OCI-LY1 (cell line): ENCODE measurements around the gene NEB.

Source experiments
- H2AFZ ChIP-seq: fragments of 200-600 bp; sonication (generic), shearing (Covaris generic); 2 replicates; pipeline ENCODE4 v1.6.0; 2014; ENCODE audit warnings: antibody characterized with exemption, mild to moderate bottlenecking, low read length
- H3F3A ChIP-seq: fragments of 200-600 bp; sonication (generic), shearing (Covaris generic); 2 replicates; pipeline ENCODE4 v1.6.0; 2014; ENCODE audit warnings: mild to moderate bottlenecking, antibody characterized with exemption, low read length, moderate library complexity; ENCODE audit not compliant: insufficient read depth
- H3K27ac ChIP-seq: fragments of 200-600 bp; sonication (generic); 2 replicates; pipeline ENCODE4 v1.5.1; 2014; ENCODE audit warnings: low read length, mixed run types, mild to moderate bottlenecking, low read depth; ENCODE audit not compliant: poor library complexity, severe bottlenecking
- H3K27me3 ChIP-seq: fragments of 200-600 bp; sonication (generic); 2 replicates; pipeline ENCODE4 v1.6.0; 2014; ENCODE audit warnings: antibody characterized with exemption, mild to moderate bottlenecking, low read length, moderate library complexity; ENCODE audit not compliant: insufficient read depth
- H3K36me3 ChIP-seq: fragments of 200-600 bp; sonication (generic); 2 replicates; pipeline ENCODE4 v1.6.1; 2014; ENCODE audit warnings: mild to moderate bottlenecking, antibody characterized with exemption, low read length, moderate library complexity, mixed read lengths; ENCODE audit not compliant: insufficient read depth
- H3K4me1 ChIP-seq: fragments of 200-600 bp; sonication (generic); 2 replicates; pipeline ENCODE4 v1.5.1; 2014; ENCODE audit warnings: mild to moderate bottlenecking, low read length, moderate library complexity; ENCODE audit not compliant: insufficient read depth, severe bottlenecking
- H3K4me2 ChIP-seq: fragments of 200-600 bp; sonication (generic), shearing (Covaris generic); 2 replicates; pipeline ENCODE4 v1.6.1; 2014; ENCODE audit warnings: low read length
- H3K4me3 ChIP-seq: fragments of 200-600 bp; sonication (generic); 2 replicates; pipeline ENCODE4 v1.5.1; 2014; ENCODE audit warnings: low read length, low read depth, mild to moderate bottlenecking, mixed read lengths; ENCODE audit not compliant: poor library complexity, severe bottlenecking
- H3K79me2 ChIP-seq: fragments of 200-600 bp; shearing (Covaris generic); 2 replicates; pipeline ENCODE4 v1.6.1; 2016; ENCODE audit warnings: mixed run types, low read length, mixed read lengths; ENCODE audit not compliant: insufficient read depth
- H3K9ac ChIP-seq: fragments of 200-600 bp; sonication (generic), shearing (Covaris generic); 2 replicates; pipeline ENCODE4 v1.6.1; 2014; ENCODE audit warnings: mild to moderate bottlenecking, low read length, mixed read lengths
- H3K9me2 ChIP-seq: fragments of 200-600 bp; sonication (generic), shearing (Covaris generic); 2 replicates; pipeline ENCODE4 v1.6.1; 2014; ENCODE audit warnings: low read depth, mild to moderate bottlenecking, low read length, mixed read lengths
- H3K9me3 ChIP-seq: fragments of 200-600 bp; shearing (Covaris generic); 2 replicates; pipeline ENCODE4 v1.6.1; 2014; ENCODE audit warnings: low read length, mixed read lengths
- H4K20me1 ChIP-seq: fragments of 200-600 bp; sonication (generic), shearing (Covaris generic); 2 replicates; pipeline ENCODE4 v1.6.0; 2016; ENCODE audit warnings: mild to moderate bottlenecking, low read length; ENCODE audit not compliant: insufficient read depth
- EZH2 ChIP-seq: fragments of 200-600 bp; sonication (generic), shearing (Covaris generic); IDR thresholded peaks from 2 replicates; pipeline ENCODE4 v1.8.0; 2017; ENCODE audit warnings: borderline replicate concordance, mixed run types, mild to moderate bottlenecking, antibody characterized with exemption, low read length, moderate library complexity, mixed read lengths
- TF ChIP-seq, protein P1 (sequence below): fragments of 200-600 bp; sonication (generic), shearing (Covaris generic); IDR thresholded peaks from 2 replicates; pipeline ENCODE4 v1.5.1; 2017; ENCODE audit warnings: mild to moderate bottlenecking, antibody characterized with exemption, low read length, moderate library complexity, mixed read lengths

The NEB gene

GRCh38 chr2:151774506-151774905, 40.2 kb upstream of the NEB start:
- H3K4me3 ChIP-seq = no peak overlapping the region
- H3K27me3 ChIP-seq = no peaks in the 10 kb centered on the region
- no peaks in the 10 kb centered on the region for H3K9me2 ChIP-seq
- peaks cover 17% of the 10 kb centered on the region for H3K36me3 ChIP-seq
- peaks cover 6% of the 10 kb centered on the region for H3F3A ChIP-seq
- H3K4me2 ChIP-seq = peak overlapping the region; percentile 23; the same call in 1 of the 2 replicates
- H3K9me3 ChIP-seq = no peaks in the 10 kb centered on the region
- peak overlapping the region; percentile 50 for H3K9ac ChIP-seq
- H3K27ac ChIP-seq = peak overlapping the region; percentile 67
- H3K4me1 ChIP-seq = peaks cover 39% of the 10 kb centered on the region
- TF ChIP-seq, protein P1, sequence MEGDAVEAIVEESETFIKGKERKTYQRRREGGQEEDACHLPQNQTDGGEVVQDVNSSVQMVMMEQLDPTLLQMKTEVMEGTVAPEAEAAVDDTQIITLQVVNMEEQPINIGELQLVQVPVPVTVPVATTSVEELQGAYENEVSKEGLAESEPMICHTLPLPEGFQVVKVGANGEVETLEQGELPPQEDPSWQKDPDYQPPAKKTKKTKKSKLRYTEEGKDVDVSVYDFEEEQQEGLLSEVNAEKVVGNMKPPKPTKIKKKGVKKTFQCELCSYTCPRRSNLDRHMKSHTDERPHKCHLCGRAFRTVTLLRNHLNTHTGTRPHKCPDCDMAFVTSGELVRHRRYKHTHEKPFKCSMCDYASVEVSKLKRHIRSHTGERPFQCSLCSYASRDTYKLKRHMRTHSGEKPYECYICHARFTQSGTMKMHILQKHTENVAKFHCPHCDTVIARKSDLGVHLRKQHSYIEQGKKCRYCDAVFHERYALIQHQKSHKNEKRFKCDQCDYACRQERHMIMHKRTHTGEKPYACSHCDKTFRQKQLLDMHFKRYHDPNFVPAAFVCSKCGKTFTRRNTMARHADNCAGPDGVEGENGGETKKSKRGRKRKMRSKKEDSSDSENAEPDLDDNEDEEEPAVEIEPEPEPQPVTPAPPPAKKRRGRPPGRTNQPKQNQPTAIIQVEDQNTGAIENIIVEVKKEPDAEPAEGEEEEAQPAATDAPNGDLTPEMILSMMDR = no peak
- TF ChIP-seq EZH2 = no peak
- no peak overlapping the region for H2AFZ ChIP-seq
- no peaks in the 10 kb centered on the region for H3K79me2 ChIP-seq
- no peaks in the 10 kb centered on the region for H4K20me1 ChIP-seq

DNA sequence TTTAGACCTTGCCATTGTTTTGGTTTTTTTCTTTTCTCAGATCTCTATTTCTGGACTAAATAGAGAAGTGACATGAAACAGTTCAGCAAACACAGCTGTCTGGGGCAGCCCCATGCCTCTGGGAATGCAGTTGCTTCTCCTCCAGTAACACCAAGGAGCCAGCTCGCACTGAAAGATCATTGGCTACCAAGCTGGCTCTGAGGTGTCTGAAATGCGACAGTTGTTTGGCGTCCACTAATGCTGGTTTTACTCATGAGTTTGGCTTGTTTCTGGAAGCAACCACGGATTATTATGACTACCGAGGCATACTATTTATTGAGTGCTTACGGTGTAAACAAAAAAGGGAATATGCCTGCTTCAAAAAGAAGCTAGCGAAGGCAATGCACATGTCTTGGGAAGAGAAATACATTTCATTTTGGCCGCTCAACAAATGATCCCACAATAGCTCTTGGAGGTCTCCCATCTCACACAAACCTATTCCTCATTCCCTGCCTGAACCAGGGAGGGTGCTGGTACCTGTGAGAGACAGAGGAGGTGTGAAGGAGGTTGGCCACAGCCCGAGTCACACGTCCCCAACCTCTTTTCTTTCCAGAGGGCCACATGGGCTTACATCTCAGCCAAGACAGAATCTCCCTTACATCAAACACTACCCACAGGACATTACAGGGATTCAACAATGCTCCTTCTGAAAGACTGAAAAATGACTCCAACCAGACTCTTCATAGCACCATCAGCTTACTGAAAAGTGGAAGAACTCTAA, 37.5 kb upstream of the NEB start:
- H3K79me2 ChIP-seq = no peaks in the 10 kb centered on the region
- H3K9me2 ChIP-seq = no peaks in the 10 kb centered on the region
- H4K20me1 ChIP-seq = no peaks in the 10 kb centered on the region
- H3K9me3 ChIP-seq = no peaks in the 10 kb centered on the region
- TF ChIP-seq EZH2 = no peak
- TF ChIP-seq, protein P1 = no peak
- H3K4me2 ChIP-seq = peak overlapping the region; percentile 59
- peaks cover 13% of the 10 kb centered on the region; the same call in 1 of the 2 replicates for H3K36me3 ChIP-seq
- no peak overlapping the region for H2AFZ ChIP-seq
- H3K4me3 ChIP-seq = peak overlapping the region; percentile 35
- H3K27ac ChIP-seq = peak overlapping the region; percentile 94
- H3K27me3 ChIP-seq = no peaks in the 10 kb centered on the region
- peak overlapping the region; percentile 43; the same call in 1 of the 2 replicates for H3K9ac ChIP-seq
- peaks cover 53% of the 10 kb centered on the region for H3K4me1 ChIP-seq
- peaks cover 6% of the 10 kb centered on the region for H3F3A ChIP-seq

- H3K4me1 ChIP-seq = peaks cover 61% of the 10 kb centered on the region
- no peaks in the 10 kb centered on the region for H3K79me2 ChIP-seq
- H3K4me2 ChIP-seq = peak overlapping the region; percentile 59; the same call in 1 of the 2 replicates
- no peaks in the 10 kb centered on the region for H3K9me2 ChIP-seq
- H3K4me3 ChIP-seq = peak overlapping the region; percentile 35
- H4K20me1 ChIP-seq = no peaks in the 10 kb centered on the region
- no peaks in the 10 kb centered on the region for H3K9me3 ChIP-seq
- H3K27me3 ChIP-seq = no peaks in the 10 kb centered on the region
- no peak overlapping the region for H2AFZ ChIP-seq
- peak overlapping the region; percentile 43 for H3K9ac ChIP-seq
- H3K27ac ChIP-seq = peak overlapping the region; percentile 94
- no peak for TF ChIP-seq EZH2
- TF ChIP-seq, protein P1 = no peak
- peaks cover 6% of the 10 kb centered on the region for H3F3A ChIP-seq
- peaks cover 6% of the 10 kb centered on the region; the same call in 1 of the 2 replicates for H3K36me3 ChIP-seq
Observed at GRCh38 chr2:151770995-151771394, 36.7 kb upstream of the NEB start.
